ENCODE measurements around the gene TTC38. TPM values are rescaled to one million over a fixed set of nuclear protein-coding genes. Genes with fewer than 3 reads are reported as not detected.

TTC38 gene
- 18.2 and 20.8 TPM in 2 replicates for total RNA-seq

DNA sequence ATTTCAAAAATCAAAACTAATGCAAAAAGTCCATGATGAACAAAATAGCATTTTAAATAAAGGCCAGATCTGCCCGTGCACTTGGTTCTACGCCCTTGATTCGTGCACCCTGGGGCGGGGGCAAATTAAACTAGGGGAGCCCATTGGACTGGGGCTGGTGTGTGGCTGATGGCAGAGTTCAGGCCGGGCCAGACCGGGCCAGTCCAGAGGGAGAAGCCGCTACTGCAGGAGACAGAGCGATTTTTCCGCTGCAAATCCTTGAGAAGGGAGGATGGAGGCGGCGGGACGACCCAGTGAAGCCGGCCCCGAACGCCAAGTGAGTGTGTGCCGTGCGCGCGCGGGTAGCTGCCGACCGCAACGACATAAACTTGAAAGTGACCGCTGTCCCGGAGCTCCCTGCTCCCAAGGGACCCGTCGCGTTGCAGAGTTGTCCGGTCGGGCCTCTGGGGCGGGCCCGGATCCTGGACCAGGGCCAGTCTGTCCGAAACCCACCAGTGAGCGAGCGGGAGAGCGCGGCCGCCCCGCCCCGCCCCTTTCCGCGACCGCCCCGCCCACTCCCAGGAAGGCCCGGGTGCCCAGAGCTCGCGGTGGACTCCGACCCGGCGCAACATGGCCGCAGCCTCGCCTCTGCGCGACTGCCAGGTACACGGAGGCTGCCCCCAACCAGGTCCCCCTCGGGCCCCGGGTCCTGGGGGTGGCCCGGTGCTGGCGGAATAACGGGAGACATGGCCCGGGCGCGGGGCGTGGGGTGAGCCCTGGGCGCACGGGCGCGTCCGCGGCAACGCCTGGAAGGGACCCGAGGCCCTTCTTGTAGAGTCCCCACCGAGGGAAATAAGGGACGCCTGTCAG is at the start of gene TTC38:
Gene TTC38, plus strand, starts transcription at position 578 of the 849 bp plus-strand sequence. Its CDS starts 32 bp downstream, at position 610.

DNA sequence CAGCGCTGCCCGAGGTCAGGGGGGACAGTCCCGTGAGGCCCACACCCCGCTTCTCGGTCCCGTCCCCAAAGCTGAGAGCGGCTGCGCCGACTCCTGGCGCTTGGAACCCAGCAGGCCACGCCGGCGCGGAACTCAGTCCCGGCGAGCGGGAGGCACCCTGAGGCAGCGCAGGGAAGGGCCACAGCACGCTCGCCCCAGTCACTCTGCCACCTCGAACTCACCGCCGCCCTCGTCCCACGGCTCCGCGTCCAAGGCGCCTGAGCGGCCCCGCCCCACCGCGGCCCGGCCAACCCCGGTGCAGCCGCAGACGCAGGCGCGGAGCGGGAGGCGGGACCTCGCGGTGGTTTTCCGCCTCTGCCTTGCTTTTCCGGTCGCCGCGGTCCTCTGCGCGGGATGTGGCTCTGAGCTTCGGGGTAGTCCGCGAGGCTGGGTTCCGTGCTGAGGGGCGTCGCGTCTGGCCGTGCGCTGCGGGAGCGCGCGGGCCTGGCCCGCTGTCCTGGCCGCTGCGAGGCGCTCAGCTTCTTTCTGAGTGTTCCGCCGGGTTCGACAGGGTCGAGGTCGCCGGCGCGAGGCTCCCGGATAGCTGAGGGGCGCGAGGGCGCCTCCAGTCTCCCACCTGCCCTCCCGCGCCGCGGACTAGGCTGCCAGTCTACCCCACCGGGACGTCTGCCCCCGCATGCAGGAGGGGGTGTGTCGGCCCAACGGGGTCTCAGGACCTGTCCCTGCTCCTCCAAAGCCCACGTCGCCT is 17.6 kb upstream of the TTC38 start, which contains the start of gene CDPF1:
Gene CDPF1, minus strand, starts transcription at position 259 of the 748 bp plus-strand sequence. CDS start 2,009 bp downstream, outside the sequence.

DNA sequence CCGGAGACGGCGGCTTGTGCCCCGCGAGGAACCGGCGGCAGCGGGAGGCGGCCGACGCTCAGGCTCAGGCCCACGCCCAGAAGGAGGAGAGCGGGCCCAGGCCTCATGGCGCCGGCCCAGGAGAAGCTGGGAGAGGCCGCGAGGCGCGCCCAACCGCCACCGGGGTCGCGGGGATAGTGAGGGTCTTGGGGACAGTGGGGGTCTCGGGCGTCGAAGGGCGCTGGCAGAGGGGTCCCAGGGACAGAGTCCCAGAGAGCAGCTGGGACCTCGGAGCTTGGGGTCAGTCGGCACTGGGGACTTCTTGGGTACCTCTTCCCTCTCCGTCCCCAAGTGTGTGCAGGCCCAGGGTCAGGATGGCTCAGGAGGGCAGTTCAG is 4.6 kb upstream of the TTC38 start, which contains the start of gene PKDREJ:
Gene PKDREJ, minus strand, starts transcription at position 128 of the 375 bp plus-strand sequence. Its CDS starts 21 bp downstream, at position 107.

DNA sequence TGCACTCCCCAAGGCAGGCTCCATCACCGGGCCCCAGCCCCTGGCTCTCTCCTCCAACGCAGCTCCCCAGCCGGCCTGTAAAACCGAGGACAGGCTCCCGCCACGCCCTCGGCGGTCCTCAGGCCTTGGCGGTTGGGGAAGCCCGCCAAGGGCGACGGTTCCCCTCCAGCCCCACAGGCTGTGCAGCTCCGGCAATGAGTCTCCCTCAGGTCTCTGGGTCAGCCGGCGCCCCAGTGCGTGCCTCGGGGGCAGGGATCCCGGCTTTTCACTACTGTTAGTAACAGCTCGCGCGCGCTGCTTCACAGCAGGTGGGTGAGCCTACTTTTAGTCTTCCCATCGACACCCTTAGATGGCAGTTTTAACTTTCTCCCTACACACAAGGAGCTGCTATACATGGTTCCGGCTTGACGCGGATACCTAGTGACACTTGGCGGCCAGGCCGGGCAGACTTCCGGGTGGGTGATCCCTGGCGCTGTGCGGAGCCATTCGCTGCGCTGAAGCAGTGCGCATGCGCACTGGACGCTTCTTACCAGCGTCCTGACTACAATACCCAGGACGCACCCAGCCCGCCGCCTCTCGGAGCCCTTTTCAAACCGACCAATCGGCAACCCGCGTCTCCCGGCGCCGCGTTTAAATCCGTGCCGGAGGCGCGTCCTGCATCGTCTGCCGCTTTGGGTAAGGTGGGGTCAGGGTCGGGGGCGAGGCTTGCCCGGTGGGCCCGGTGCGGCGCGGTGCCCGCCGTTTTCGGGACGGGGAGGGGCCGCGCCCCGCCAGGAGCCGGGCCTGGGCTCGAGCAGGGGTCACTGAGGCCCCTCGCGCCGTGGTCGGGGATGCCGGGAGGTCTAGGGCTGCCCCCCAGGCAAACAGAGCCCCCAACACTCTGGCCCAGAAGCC is 28.7 kb downstream of the TTC38 start, which contains the start of gene GTSE1:
Gene GTSE1, plus strand, starts transcription at position 614 of the 894 bp plus-strand sequence. CDS start 531 bp downstream, outside the sequence.

DNA sequence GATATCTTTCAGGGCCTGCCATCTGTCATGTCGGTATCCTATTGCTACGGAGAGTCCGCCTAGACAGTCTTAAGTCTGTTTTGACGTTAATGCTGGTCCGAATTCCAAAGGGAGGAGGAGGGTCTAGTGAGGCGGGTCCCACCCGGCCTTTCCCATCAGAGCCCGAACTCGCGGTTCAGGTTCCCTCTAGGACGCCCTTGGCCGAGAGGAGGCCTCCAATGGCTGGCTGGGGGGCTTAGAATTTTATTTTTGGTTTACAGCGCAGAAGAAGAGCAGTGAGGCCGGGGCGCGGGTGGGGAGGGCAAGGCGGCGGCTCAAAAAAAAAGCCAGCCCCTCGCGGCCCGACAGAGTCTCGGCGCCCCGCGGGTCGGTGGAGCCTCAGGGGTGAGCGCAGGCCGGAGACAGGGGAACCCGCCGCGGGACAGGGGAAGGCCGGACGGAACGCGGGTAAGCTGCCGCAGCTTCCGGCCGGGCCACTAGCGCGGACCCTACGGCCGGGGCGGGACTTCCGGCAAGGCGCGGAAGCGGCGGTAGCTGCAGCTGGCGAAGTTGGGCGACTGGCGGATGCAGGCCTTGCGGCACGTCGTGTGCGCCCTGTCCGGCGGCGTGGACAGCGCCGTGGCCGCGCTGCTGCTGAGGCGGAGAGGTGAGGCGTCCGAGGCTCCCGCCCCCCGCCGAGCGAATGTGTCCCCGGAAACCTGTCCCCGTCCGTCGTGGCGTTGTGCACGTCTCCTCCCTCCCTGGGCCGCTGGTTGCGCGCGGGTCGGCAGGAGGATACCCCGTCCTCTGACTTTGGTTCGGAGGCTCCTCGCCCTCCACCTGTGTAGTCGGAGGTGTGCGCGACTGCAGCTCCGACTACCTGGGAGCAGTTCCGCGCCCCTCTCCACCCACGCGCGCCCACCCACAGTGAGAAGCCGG is 67.7 kb downstream of the TTC38 start, which contains the start of gene TRMU:
Gene TRMU, plus strand, starts transcription at position 514 of the 918 bp plus-strand sequence. Its CDS starts 51 bp downstream, at position 565.

Other genes with a start within 250 kb of the TTC38 start
- 23.5 and 26.7 TPM in 2 replicates for gene PPARA, start 117.5 kb upstream of the TTC38 start, total RNA-seq
- 10.2 and 10.6 TPM in 2 replicates for gene CDPF1, start 17.7 kb upstream of the TTC38 start, total RNA-seq
- gene PKDREJ, start 4.7 kb upstream of the TTC38 start, total RNA-seq = under 0.01 and 0.03 TPM in 2 replicates
- gene GTSE1, start 28.9 kb downstream of the TTC38 start, total RNA-seq = 1.5 and 2.6 TPM in 2 replicates
- gene TRMU, start 67.7 kb downstream of the TTC38 start, total RNA-seq = 30.6 and 39.4 TPM in 2 replicates